LHCN-M2 (cell line): ENCODE measurements around the gene KRABD2.
"Not testable (repeated sequence)": the region's sequence is repeated elsewhere in the genome, so short reads cannot be mapped to it uniquely, and the experiment has no call there.

Experiments used
- DNase-seq: peaks from one replicate; pipeline ENCODE4 v3.0.0-alpha.2; 2012; ENCODE audit warnings: low read depth

Gene KRABD2

DNA sequence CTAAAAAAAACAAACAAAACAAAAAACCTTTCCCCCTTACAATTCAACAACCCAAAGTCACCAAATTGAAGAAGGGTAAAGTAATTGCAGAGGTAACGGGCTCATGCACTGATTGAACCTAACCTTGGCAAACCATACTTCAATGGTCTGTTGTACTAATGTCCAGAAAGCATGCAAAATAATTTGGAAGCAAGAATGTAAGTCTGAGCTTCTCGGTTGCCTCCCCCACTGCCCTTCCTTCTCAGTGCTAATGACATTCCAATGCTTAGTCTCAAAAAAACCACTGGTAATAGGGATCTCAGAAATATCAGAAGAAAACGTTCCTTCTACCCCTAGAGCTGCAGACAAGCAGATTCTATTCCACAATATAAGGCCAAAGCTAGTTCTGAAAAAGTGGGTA, 15.8 kb downstream of the KRABD2 start:
- DNase-seq = no peak

DNA sequence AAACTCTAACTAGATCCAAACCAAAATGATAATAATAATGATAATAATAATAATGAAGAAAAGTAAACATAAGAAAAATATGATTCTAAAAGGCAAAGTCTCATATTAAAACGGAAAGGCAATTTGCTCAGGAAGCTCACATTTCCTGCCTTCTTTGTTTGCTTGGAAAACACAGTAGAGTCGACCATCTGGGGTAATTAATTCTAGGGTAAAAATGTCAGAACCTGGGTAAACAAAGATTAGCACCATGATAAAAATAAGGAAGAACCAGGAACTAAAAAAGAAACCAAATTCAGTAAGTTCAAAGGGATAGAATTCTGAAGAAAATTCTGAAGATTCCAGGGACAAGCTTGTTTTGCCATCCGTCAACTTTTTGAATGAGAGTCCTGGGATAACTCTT, 16.2 kb downstream of the KRABD2 start:
- no peak for DNase-seq

GRCh38 chr17:8359769-8360168, 16.7 kb downstream of the KRABD2 start:
- DNase-seq = peak; percentile 88

DNA sequence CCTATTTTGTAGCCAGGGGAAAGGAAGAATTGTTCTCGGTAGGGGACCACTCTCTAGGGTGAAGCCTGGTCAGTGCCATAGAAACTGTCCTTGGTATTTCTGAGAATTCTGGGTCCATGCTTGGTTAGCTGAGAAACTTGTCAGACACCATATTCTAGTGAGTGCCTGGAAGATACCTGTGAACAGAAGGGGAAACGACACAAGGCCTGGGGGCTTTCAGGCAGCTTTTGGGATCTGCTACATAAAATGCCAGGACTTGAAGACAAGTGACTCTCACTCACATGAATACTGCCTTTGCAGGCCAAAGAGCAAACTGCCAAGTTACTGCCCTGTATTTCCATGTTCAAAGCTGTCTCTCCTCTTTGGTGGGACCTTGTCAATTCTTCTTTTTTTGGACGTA, 18.6 kb downstream of the KRABD2 start:
- no peak for DNase-seq

DNA sequence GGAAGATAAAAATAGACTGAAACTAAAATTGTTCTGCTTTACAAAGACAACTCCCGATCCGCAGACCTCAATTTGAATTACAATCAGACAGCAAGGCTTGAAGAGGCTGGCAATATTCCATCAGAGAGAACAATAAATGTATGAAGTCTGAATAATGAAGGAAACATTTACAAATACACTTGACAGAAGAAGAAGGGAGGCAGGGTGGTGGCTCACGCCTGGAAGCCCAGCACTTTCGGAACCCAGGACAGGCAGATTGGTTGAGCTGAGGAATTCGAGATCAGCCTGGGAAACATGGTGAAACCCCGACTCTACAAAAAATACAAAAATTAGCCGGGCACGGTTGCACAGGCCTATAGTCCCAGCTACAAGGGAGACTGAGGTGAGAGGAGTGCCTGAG, 22.3 kb downstream of the KRABD2 start:
- no peak for DNase-seq

DNA sequence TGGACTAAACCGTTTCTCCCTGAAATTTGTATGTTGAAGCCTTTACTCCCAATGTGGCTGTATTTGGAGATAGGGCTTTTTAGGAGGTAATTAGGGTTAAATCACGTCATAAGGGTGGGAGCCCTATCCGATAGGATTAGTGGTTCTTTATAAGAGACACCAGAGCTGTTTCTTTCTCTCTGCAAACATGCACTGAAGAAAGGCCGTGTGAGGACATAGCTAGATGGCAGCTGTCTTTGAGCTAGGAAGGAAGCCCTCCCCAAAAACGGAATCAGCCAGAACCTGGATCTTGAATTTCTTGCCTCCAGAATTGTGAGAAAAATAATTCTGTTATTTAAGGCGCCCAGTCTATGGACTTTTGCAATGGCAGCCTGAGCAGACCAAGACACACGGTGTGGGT, 22.8 kb downstream of the KRABD2 start:
- DNase-seq = no peak

DNA sequence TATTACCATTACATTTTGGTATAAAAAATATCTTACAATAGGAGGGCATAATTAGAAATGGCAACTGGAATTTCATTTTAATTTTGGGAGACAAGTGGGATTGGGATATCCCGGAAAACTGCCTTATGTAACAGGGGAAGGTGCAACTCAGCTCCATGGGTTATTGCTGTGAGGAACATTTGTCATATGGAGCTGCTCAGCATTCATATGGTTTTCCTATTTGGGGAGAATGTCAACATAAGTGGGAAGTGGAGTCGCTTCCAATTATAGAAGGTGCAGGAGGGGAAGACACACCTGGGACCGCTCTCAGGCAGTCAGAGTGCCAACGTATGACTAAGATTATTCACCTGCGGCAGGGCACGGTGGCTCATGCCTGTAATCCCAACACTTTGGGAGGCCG, 26.2 kb downstream of the KRABD2 start:
- no peak for DNase-seq

GRCh38 chr17:8347001-8347400, 29.5 kb downstream of the KRABD2 start:
- DNase-seq = not testable (repeated sequence)

- no peak for DNase-seq
Measured at GRCh38 chr17:8345951-8346665, 30.4 kb downstream of the KRABD2 start.

GRCh38 chr17:8345052-8345690, 31.3 kb downstream of the KRABD2 start:
- DNase-seq = no peak

DNA sequence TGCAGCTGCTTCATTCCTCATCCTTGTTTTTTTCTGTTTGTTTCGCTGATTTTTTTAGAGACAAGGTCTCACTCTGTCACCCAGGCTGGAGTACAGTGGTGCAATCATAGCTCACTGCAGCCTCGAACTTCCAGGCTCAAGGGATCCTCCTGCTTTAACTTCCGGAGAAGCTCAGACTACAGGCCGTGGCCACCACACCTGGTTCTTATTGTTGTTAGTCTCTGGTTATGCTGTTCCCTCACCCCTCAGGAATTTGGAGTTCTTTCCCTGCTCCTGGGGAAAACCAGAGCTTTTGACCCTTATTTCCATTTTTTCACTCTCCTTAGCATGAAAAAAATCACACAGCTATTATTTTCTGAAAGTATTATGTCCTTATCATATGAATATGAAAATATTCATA, 35.0 kb downstream of the KRABD2 start:
- no peak for DNase-seq

DNA sequence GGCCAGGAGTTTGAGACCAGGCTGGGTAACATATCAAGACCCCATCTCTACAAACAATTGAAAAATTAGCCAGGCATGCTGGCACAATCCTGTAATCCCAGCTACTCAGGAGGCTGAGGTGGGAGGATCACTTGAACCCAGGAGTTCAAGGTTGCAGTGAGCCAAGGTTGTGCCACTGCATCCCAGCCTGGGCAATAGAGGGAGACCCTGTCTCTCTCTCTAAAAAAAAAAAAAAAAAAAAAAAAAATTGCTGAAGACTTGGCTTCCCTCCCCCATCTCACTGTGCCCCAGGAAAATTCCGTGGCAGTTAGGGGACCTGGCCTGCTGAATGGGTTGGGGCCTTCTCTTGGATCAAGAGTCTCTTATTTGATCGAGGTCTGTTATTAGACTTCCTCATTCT, 37.0 kb downstream of the KRABD2 start, which contains the start of gene ODF4:
TSS of gene ODF4 (plus strand) at position 301 of the 400 bp plus-strand sequence. CDS start 212 bp downstream, outside the sequence.
- DNase-seq = no peak

- no peak for DNase-seq
Measured at GRCh38 chr17:8338753-8339140, 37.8 kb downstream of the KRABD2 start.

DNA sequence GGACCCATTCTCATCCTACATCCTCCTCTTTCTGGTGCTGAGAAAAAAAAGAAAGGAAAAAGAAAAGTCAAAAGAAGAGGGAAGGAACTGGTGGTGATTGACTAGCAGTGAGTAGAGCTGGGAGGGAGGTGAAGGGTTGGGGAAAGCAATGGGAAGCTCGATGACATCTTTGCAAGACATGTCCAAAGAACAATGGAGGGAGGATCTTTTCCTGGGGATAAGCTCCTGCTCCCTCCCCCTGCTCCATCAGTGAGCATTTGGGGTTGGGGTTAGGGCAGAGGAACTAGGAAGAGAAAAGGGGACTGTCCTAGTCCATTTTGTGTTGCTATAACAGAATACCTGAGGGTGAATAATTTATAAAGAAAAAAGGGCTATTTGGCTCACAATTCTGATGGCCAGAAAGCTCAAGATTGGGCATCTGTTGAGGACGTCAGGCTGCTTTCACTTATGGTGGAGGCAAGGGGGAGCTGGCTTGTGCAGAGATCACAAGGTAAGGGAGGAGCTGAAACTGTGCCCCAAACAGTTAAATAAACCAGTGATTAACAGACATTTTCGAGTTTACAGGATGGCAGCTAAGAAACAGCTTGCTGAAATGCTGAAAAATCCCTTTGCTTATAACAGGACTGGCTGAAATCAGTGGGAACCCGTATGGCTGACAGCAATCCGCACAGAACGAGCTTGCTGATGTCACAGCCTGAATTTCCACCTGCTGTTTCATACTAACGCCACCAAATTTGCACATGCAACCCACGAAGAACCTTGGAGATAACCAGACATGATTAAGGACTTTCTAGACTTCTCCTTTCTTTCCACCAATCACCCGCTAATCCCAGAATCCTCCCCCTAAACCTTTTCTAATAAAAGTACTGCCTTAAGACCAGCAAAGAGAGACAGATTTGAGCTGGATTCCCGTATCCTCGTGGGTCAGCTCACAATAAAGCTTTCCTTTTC, 38.4 kb downstream of the KRABD2 start:
- DNase-seq = no peak

GRCh38 chr17:8333281-8333680, 43.2 kb downstream of the KRABD2 start:
- DNase-seq = no peak

- DNase-seq = no peak
Measured at GRCh38 chr17:8332688-8333087, 43.8 kb downstream of the KRABD2 start.

- DNase-seq = no peak
Measured at GRCh38 chr17:8332128-8332527, 44.4 kb downstream of the KRABD2 start.

DNA sequence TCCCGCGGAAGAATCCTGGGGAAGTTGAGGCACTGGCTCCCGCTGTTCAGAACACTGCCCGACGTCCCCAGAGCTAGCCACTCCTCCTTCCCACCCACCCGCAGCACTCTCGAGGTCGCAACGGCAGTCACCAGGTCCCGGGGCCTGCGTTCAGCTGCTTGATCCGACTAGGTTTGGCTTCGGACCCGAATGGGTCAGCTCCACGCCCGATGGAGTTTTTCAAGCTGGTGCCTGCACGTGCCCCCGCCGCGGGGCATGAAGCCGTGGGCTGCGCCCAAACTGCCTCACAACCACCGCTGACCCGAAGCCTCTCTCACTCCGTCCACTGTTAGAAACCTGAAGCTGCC, 49.2 kb downstream of the KRABD2 start:
- no peak for DNase-seq
